ENCODE data around the gene SMC4.
"Not testable (repeated sequence)": the region's sequence is repeated elsewhere in the genome, so short reads cannot be mapped to it uniquely, and the experiment has no call there.

The SMC4 gene

DNA sequence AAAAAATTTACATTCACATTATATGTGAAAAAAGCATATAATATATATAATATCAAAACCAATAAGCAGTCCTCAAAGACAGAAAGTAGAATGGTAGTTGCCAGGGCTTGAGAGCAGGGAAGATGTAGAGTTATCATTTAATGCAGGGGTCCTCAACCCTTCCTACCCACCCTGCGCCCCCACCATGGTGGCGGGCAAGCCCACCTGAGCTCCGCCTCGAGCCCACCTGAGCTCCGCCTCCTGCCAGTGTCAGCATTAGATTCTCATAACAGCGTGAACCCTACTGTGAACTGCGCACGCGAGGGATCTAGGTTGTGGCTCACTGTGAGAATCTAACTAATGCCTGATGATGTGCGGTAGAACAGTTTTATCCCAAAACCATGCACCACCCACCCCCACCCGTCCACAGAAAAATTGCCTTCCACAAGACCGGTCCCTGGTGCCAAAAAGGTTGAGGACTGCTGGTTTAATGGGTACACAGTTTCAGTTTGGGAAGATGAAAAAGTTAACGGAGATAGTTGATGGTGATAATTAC is 47.1 kb downstream of the SMC4 start:
- Mint-ChIP-seq H3K4me3 (no peak overlapping the region), H3K27me3 (no peaks in the 10 kb centered on the region), H3K27ac (no peak overlapping the region), H3K36me3 (ENCODE audit: low read depth) (peaks cover 54% of the 10 kb centered on the region), H3K4me1 (peaks cover 54% of the 10 kb centered on the region), H3K9me3 (no peaks in the 10 kb centered on the region)
- DNase-seq = no peak
- ATAC-seq = no peak

DNA sequence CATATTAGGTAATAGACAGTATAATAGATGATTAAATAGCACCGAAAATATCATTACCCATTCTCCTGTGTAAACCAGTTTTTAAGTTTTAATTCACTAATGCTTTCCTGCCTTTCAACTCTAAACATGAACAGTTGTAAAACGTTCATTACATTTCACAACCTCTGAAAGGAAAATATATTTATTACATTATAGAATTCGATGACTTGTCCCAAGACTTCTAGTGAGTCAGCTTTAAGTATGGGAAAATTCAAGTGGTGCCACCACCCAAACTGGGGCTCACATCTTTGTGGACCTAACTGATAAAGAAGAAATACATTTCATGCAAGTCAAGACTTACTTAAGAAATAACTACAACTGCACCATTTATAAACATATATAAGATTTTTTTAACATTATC is 48.1 kb downstream of the SMC4 start:
- no peak for ATAC-seq
- Mint-ChIP-seq H3K27ac (no peak overlapping the region), H3K4me3 (peak overlapping the region; percentile 97), H3K4me1 (peaks cover 47% of the 10 kb centered on the region), H3K27me3 (no peaks in the 10 kb centered on the region), H3K9me3 (no peaks in the 10 kb centered on the region), H3K36me3 (ENCODE audit: low read depth) (peaks cover 48% of the 10 kb centered on the region)
- no peak for DNase-seq

DNA sequence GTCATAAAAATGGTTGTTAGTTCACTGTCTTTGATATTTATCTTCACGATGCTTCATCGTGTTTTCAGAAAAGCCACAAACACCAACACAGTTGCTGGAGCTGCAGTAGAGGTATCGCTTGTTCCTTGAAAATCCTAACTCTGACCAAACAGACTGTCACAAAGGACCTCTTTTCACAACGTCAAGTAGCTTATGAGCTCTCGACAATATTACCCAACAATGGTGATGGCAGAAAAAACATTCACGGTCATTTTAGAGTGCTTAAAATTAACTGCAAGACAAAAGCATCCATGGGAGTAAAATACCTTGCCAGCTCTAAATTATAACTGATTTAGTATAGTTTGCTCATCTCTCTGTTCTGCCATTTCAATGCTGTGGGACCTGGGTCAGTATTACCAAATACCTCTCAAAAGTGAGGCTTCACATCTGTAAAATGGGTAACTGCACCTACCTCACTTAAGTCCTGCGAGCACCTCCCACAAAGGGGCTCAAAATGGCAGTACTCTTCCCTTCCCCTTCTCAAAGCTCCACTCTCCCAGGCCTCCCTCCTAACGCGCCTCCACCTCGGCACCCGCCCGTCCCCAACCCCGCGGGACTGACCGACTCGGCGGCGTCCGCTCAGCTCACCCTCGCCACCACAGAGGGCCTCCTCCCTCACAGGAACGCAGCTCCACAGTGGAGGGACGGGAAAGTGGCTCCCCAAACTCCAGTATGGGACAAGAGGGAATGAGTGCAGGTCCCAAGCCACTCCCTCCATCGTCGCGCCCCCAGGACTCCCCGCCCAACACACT is 49.6 kb downstream of the SMC4 start:
- Mint-ChIP-seq H3K36me3 (ENCODE audit: low read depth) (peaks cover 36% of the 10 kb centered on the region), H3K27me3 (no peaks in the 10 kb centered on the region), H3K27ac (peak overlapping the region; percentile 95), H3K4me1 (peaks cover 44% of the 10 kb centered on the region), H3K4me3 (peak overlapping the region; percentile 97), H3K9me3 (no peaks in the 10 kb centered on the region)
- no peak for DNase-seq
- peak; percentile 42 for ATAC-seq

DNA sequence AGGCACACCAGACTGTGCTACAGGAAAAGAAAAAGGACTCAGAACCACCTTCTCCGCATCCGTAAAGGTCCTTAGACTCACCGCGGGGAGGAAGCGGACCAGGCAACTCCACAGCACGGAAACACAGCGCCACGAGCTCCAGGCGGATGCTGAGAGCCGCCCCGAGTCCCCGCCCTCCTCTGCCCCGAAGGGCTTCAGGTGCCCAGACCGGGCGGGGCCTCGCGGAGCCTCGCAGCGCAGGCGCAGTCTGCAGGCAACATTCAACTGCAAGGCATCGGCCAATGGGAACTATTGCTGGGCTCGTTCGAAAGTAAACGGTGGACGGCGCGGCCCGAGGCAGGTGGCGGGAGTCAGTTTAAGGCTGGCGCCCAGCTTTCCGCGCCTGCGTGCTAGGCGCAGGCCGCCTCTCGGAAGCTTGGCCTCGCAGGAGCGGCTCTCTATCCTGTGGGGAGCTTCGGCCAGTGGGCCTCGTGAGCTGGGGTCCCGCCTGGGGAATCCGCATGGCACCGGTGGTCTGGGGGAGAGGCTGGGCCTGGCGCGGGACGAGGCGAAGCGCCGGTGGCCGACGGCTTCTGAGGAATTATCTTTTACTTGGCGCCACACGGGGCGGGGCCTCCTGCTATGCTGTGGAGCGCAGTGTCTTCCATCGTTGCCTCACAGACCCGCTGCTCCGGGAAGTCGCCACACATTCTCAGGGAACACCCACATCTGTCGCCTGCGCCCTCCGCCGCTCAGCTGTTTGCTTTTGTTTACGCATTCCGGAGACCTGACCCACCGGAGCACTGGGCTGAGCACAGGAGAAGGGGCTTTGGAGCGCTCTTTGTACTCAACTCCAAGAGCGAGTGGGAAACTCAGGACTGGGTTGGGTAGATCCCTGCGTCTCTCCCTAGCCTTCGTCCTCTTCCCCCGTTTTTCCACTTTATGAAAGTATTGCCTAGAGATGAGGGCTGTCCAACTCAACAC is 50.5 kb downstream of the SMC4 start, which contains the start of gene TRIM59:
Gene TRIM59 (minus strand): TSS at position 151 of the 963 bp plus-strand sequence. CDS start 10,603 bp downstream, outside the sequence.
- no peaks in the 10 kb centered on the region for H3K27me3 Mint-ChIP-seq
- peaks cover 30% of the 10 kb centered on the region for H3K36me3 Mint-ChIP-seq (ENCODE audit: low read depth)
- peak; percentile 96 for DNase-seq
- H3K4me1 Mint-ChIP-seq = peaks cover 39% of the 10 kb centered on the region
- H3K27ac Mint-ChIP-seq = peak within 1 kb of the TSS; percentile 95
- peak; percentile 97 for ATAC-seq
- H3K9me3 Mint-ChIP-seq = no peaks in the 10 kb centered on the region
- H3K4me3 Mint-ChIP-seq = peak within 1 kb of the TSS; percentile 97

DNA sequence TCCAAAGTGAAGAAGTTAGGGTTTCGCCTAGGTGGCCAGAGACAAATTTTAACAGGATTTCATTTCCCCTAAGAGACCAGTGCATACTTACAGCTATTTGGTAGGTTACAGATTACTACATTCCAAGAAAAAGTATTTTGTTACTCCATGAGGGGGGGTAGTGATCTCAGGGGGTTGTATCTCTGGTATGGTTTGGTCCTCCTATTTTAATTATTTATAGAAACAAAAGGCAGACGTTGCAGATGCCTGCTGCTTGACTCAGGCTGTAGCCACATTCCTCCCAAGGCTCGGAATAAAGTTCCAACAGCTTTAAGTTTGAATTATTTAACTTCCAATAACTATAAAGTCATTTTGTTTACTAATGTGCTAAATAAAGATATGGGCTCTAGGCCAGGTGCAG is 51.4 kb downstream of the SMC4 start:
- H3K4me3 Mint-ChIP-seq = peak overlapping the region; percentile 97
- ATAC-seq (no peak), DNase-seq (no peak)
- H3K27ac Mint-ChIP-seq = peak overlapping the region; percentile 95
- H3K36me3 Mint-ChIP-seq (ENCODE audit: low read depth) = peaks cover 22% of the 10 kb centered on the region
- H3K4me1 Mint-ChIP-seq = peaks cover 35% of the 10 kb centered on the region
- no peaks in the 10 kb centered on the region for H3K9me3 Mint-ChIP-seq
- no peaks in the 10 kb centered on the region for H3K27me3 Mint-ChIP-seq

DNA sequence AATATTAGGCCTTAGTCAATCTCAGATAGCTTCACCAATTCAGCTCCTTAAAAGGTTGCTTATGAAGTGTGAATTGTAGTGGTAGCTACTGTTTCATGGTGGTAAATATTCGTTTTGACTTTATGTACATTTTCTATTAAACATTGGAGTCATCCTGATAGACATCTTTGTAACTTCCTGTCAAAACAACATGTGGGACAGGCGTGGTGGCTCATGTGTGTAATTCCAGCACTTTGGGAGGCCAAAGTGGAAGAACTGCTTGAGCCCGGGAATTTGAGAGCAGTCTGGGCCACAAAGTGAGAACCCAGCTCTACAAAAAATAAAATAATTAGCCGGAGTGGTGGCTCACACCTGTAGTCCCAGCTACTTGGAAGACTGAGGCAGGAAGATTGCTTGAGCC is 52.2 kb downstream of the SMC4 start:
- peaks cover 18% of the 10 kb centered on the region for H3K36me3 Mint-ChIP-seq (ENCODE audit: low read depth)
- H3K9me3 Mint-ChIP-seq = no peaks in the 10 kb centered on the region
- DNase-seq = no peak
- H3K27me3 Mint-ChIP-seq = no peaks in the 10 kb centered on the region
- H3K27ac Mint-ChIP-seq = no peak overlapping the region
- ATAC-seq = no peak
- H3K4me1 Mint-ChIP-seq = peaks cover 30% of the 10 kb centered on the region
- no peak overlapping the region for H3K4me3 Mint-ChIP-seq

DNA sequence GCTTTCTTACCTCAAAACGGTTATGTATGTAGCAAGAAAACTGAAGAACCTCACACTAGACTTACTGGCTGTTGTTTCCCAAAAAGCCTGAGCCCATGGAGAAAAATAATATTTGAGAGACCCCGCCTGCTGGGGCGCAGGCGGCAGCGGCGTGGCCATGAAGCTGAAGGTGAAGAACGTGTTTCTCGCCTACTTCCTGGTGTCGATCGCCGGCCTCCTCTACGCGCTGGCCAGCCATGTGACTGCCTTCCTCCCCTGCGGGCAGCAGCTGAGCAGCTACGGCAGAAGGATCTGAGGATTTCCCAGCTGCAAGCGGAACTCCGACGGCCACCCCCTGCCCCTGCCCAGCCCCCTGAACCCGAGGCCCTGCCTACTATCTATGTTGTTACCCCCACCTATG is 52.8 kb downstream of the SMC4 start:
- H3K4me1 Mint-ChIP-seq = peaks cover 26% of the 10 kb centered on the region
- peaks cover 14% of the 10 kb centered on the region for H3K36me3 Mint-ChIP-seq (ENCODE audit: low read depth)
- H3K27ac Mint-ChIP-seq, DNase-seq, H3K4me3 Mint-ChIP-seq, H3K27me3 Mint-ChIP-seq, ATAC-seq, H3K9me3 Mint-ChIP-seq: not testable (repeated sequence)

DNA sequence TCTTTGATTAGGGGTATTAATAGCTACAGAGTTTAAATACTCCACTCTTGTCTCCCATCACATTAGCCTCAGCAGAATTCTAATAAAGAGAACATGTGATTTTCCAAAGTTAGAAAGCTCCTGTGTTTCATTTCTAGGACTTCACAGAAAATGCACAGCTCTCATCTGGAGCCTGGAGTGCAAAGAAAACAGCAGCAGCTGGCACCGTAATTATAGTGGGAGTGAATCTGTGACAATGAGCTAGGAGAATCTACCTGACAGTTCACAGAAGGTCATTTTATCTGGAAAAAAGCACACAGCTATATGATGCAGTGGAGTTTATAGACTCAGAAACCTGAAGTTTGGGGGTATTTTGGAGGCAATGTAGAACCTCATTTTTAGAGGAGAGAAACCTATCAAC is 55.5 kb downstream of the SMC4 start:
- no peaks in the 10 kb centered on the region for H3K27me3 Mint-ChIP-seq
- no peak overlapping the region for H3K4me3 Mint-ChIP-seq
- H3K27ac Mint-ChIP-seq = no peak overlapping the region
- H3K9me3 Mint-ChIP-seq = no peaks in the 10 kb centered on the region
- DNase-seq (no peak), ATAC-seq (no peak)
- H3K36me3 Mint-ChIP-seq (ENCODE audit: low read depth) = peaks cover 4% of the 10 kb centered on the region
- peaks cover 8% of the 10 kb centered on the region for H3K4me1 Mint-ChIP-seq

DNA sequence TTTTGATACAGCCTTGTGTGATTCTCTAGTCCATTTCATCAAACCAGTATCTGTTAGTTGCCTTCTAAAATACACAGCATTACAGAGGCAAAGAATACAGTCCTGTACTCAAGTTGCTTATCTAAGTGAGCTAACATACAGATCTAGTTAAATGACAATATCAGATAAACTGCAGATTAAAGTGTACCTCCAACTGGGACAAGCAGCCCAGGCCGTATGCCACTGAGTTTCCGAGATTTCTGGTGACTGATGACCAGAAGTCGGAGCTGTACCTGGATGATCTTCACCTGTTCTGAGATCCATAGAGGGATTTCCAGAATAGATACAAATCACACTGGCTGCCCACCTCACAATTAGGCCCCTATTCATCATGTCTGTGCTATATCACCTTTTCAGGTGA is 56.4 kb downstream of the SMC4 start:
- H3K9me3 Mint-ChIP-seq = no peaks in the 10 kb centered on the region
- ATAC-seq = no peak

DNA sequence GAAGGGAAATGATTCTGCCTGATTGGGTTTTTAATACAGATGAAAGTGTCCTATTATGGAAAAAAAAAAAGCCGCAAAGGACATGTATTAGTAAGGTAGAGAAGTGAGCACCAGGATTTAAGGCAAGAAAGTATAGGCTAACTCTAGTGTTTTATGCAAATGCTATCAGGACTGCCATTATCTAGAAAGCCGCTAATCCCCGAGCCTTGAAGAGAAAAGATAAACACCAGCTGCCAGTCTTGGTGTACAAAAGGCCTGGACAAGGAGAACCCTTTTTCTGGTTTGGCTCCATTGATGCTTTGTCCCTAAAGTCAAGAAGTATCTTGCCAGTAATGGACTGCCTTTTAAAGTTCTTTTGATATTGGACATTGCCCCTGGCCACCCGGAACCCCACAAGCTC is 58.7 kb downstream of the SMC4 start:
- Mint-ChIP-seq H3K4me1 (no peaks in the 10 kb centered on the region), H3K4me3 (no peak overlapping the region), H3K27ac (no peak overlapping the region), H3K36me3 (ENCODE audit: low read depth) (no peaks in the 10 kb centered on the region), H3K9me3 (no peaks in the 10 kb centered on the region), H3K27me3 (no peaks in the 10 kb centered on the region)
- DNase-seq (no peak), ATAC-seq (no peak)

More for the DNA sequence above, 56.4 kb downstream of the SMC4 start:
- no peak for DNase-seq
- Mint-ChIP-seq H3K4me1 (no peaks in the 10 kb centered on the region), H3K36me3 (ENCODE audit: low read depth) (no peaks in the 10 kb centered on the region), H3K27ac (no peak overlapping the region), H3K27me3 (no peaks in the 10 kb centered on the region), H3K4me3 (no peak overlapping the region)

DNA sequence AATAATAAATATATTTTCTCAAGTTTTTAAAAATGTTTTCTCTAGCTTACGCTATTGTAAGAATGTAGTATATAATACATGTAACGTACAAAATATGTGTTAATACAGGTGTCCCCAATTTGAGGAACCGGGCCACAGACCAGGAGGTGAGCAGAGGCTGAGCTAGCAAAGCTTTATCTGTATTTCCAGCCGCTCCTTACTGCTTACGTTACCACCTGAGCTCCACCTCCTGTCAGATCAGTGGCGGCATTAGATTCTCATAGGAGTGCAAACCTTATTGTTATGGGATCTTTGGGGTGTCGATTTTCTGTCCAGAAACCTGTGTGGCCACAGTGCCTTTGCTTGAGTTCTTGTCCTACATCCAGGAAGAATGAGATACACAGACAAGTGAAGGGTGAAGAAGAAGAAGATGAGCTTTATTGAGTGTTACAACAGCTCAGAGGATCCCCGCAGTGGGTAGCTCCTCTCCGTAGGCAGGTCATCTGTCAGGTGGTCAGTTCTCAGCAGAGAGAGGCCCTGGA is 60.1 kb downstream of the SMC4 start:
- Mint-ChIP-seq H3K4me3 (no peak overlapping the region), H3K36me3 (ENCODE audit: low read depth) (no peaks in the 10 kb centered on the region), H3K9me3 (no peaks in the 10 kb centered on the region), H3K4me1 (no peaks in the 10 kb centered on the region), H3K27ac (no peak overlapping the region), H3K27me3 (no peaks in the 10 kb centered on the region)
- DNase-seq (no peak), ATAC-seq (no peak)

DNA sequence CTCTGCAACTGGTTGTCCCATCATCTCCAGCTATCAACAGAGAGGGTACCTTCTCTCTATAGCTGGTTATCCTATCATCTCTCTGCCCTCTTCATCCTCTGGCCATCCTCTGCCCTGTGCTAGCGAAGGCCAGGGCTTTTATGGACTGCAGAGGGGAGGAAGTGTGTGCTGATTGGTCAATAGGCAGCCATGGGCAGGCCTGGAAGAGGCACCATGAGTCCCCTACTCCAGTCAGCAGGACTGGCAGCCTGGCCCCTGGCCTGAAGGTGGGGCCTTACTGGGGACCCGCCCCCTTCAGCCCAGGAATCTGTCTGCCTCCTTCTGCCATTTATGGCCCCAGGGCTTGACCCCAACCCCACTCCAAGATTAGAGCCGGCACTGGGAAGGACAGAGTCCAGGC is 60.6 kb downstream of the SMC4 start:
- Mint-ChIP-seq H3K4me3 (no peak overlapping the region), H3K36me3 (ENCODE audit: low read depth) (no peaks in the 10 kb centered on the region), H3K4me1 (no peaks in the 10 kb centered on the region), H3K27me3 (no peaks in the 10 kb centered on the region), H3K9me3 (no peaks in the 10 kb centered on the region), H3K27ac (no peak overlapping the region)
- DNase-seq (no peak), ATAC-seq (no peak)

DNA sequence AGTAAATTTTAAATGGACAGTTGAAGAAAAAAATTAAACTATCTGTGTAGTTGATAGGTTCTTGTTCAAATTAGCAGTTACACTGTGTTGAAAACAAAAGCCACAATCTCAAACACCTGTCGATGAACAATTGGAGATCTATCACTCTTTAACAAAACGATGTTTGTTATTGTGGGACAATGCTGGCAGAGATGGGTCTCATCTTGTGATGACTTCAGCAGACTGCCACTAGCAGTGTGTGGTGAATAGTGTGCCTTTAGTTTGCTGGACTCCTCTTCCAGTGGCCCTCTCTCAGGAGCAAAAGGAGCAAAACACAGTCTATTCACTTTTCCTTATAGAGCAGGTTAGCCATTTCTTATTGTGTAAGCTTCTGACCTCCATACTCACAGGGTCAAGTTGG is 64.9 kb downstream of the SMC4 start:
- no peaks in the 10 kb centered on the region for H3K36me3 Mint-ChIP-seq (ENCODE audit: low read depth)
- DNase-seq = no peak
- peaks cover 7% of the 10 kb centered on the region for H3K9me3 Mint-ChIP-seq
- no peak overlapping the region for H3K4me3 Mint-ChIP-seq
- no peaks in the 10 kb centered on the region for H3K4me1 Mint-ChIP-seq
- no peak overlapping the region for H3K27ac Mint-ChIP-seq
- no peak for ATAC-seq
- H3K27me3 Mint-ChIP-seq = peaks cover 8% of the 10 kb centered on the region

DNA sequence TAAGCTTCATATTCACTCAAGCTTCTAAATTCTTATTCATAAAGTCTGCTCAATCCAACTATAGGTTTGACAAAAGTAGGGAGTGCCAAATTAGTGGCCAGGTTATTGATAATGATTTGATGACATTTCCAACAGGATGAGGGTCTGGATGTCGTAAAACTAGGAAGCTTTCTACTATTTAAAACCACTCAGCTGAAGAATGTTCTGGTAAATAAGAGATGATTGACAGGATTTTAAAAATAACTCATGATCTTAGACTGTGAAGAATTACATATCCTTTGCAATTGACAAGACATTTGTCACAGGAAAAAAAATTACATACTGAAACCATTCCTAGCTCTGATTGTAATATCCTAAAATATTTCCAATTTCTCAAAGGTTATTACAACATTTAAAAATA is 65.5 kb downstream of the SMC4 start:
- no peaks in the 10 kb centered on the region for H3K4me1 Mint-ChIP-seq
- DNase-seq = no peak
- H3K36me3 Mint-ChIP-seq (ENCODE audit: low read depth) = peaks cover 4% of the 10 kb centered on the region
- ATAC-seq = no peak
- no peak overlapping the region for H3K4me3 Mint-ChIP-seq
- H3K27ac Mint-ChIP-seq = no peak overlapping the region
- H3K9me3 Mint-ChIP-seq = peaks cover 13% of the 10 kb centered on the region
- peaks cover 8% of the 10 kb centered on the region for H3K27me3 Mint-ChIP-seq
